Sigmoid colon (tissue), 7 donors: Measurements from ENCODE around the gene USP22. TPM values are rescaled to one million over a fixed set of nuclear protein-coding genes. Genes with fewer than 3 reads are reported as not detected.
"Not testable (repeated sequence)": the region's sequence is repeated elsewhere in the genome, so short reads cannot be mapped to it uniquely, and the experiment has no call there.

Experiments
- DNase-seq: peaks from one replicate; pipeline ENCODE4 v3.0.0-alpha.2; 2019
- H3K27ac ChIP-seq, 4 donors: fragments of 200-600 bp; sonication (generic); one replicate each; pipeline ENCODE4 v1.5.1; 2016 to 2019; ENCODE audit warnings: mild to moderate bottlenecking in 1 of 4
- H3K27me3 ChIP-seq, 3 donors: fragments of 200-600 bp; sonication (generic); one replicate each; pipeline ENCODE4 v1.5.1; 2019; ENCODE audit warnings: mild to moderate bottlenecking in 1 of 3
- H3K36me3 ChIP-seq, 4 donors: fragments of 200-600 bp; sonication (generic); one replicate each; pipeline ENCODE4 v1.5.1; 2016 to 2019
- H3K4me1 ChIP-seq, 4 donors: fragments of 200-600 bp; sonication (generic); one replicate each; pipeline ENCODE4 v1.5.1; 2017 to 2019
- H3K4me3 ChIP-seq, 4 donors: fragments of 200-600 bp; sonication (generic); one replicate each; pipeline ENCODE4 v1.5.1; 2017 to 2019; ENCODE audit warnings: mild to moderate bottlenecking in 2 of 4, moderate library complexity in 1 of 4
- H3K9me3 ChIP-seq, 4 donors: fragments of 200-600 bp in 3 of 4; sonication (generic) in 3 of 4; one replicate each; pipeline versions ENCODE4 v1.5.1 to v1.6.1; 2013 to 2019
- CTCF ChIP-seq, 4 experiments: fragments of 450-650 bp in 3 of 4; fragments of 200-600 bp in 1 of 4; IDR thresholded peaks; one replicate each; pipeline ENCODE4 v1.5.1; 2016 to 2019; ENCODE audit warnings: antibody characterized with exemption in 4 of 4, mild to moderate bottlenecking in 3 of 4, moderate library complexity in 2 of 4
- EP300 ChIP-seq, 4 donors: sonication (generic); formaldehyde crosslinking; IDR thresholded peaks; one replicate each; pipeline ENCODE4 v1.6.1; 2017; ENCODE audit warnings: antibody characterized with exemption in 4 of 4
- POLR2A ChIP-seq, 2 donors: fragments of 450-650 bp; IDR thresholded peaks; one replicate each; pipeline ENCODE4 v1.6.1; 2016; ENCODE audit warnings: antibody characterized with exemption in 2 of 2, mild to moderate bottlenecking in 2 of 2, moderate library complexity in 2 of 2
- POLR2AphosphoS5 ChIP-seq, 4 donors: sonication (generic); formaldehyde crosslinking; IDR thresholded peaks; one replicate each; pipeline ENCODE4 v1.6.1; 2017; ENCODE audit warnings: antibody characterized with exemption in 4 of 4
- WGBS, 2 donors: extraction: QIAGEN DNeasy Blood & Tissue Kit; methylation state at CpG; one replicate each; pipeline ENCODE4 v1.1.7; 2013; 5-methylcytosine and 5-hydroxymethylcytosine counted together
- intact Hi-C: fragments of 100-400 bp; cut with DNase I; formaldehyde crosslinking; loops from one replicate; pipeline ENCODE4 v1.15.1; 2023
- polyA plus RNA-seq, 3 donors: library from polyadenylated mRNA; stranded (reverse); fragments of 200-250 nt; gene quantifications; one replicate each; pipeline ENCODE4 v1.2.3, GENCODE V29; 2013
- total RNA-seq, 4 donors: library from RNA; depleted of rRNA; stranded (reverse); fragments of >200 nt; gene quantifications; one replicate each; pipeline ENCODE4 v1.1.0, GENCODE V29; 2016
- donor health status: healthy with polysubstance abuse.
- donor health status: Bipolar disorder and iron deficiency.
- donor health status: healthy.

Gene USP22
- total and polyA plus RNA-seq, 7 donors: 25.2 to 84.2 (median 71.2) TPM

GRCh38 chr17:21061971-21062526, 19.2 kb upstream of the USP22 start:
- Histone ChIP-seq H3K27me3 (no peaks in the 10 kb centered on the region), H3K27ac (no peak overlapping the region), H3K4me1 (no peaks in the 10 kb centered on the region), H3K9me3 (no peaks in the 10 kb centered on the region), H3K4me3 (no peak overlapping the region), H3K36me3 (no peaks in the 10 kb centered on the region)
- 63 to 67% methylated on average over 7 of the region's 7 CpGs for WGBS, 2 donors
- no peak for TF ChIP-seq POLR2A (IDR thresholded peaks at IDR 0.05)
- no peak for TF ChIP-seq EP300 (IDR thresholded peaks at IDR 0.05)
- no peak for TF ChIP-seq CTCF (IDR thresholded peaks at IDR 0.05)
- no peak for TF ChIP-seq POLR2AphosphoS5 (IDR thresholded peaks at IDR 0.05)
- intact Hi-C loops: no loop called here
- no peak for DNase-seq

GRCh38 chr17:21061158-21061835, 18.5 kb upstream of the USP22 start:
- DNase-seq: no peak
- Histone ChIP-seq H3K27ac (no peak overlapping the region), H3K9me3 (no peaks in the 10 kb centered on the region), H3K4me1 (no peaks in the 10 kb centered on the region), H3K36me3 (no peaks in the 10 kb centered on the region), H3K27me3 (no peaks in the 10 kb centered on the region), H3K4me3 (no peak overlapping the region)
- TF ChIP-seq CTCF (IDR thresholded peaks at IDR 0.05): no peak
- TF ChIP-seq POLR2A (IDR thresholded peaks at IDR 0.05): no peak
- TF ChIP-seq EP300 (IDR thresholded peaks at IDR 0.05): no peak
- no peak for TF ChIP-seq POLR2AphosphoS5 (IDR thresholded peaks at IDR 0.05)
- WGBS, 2 donors: 87 to 89% methylated on average over 13 of the region's 13 CpGs
- intact Hi-C loops: no loop called here

GRCh38 chr17:21059761-21060160, 16.9 kb upstream of the USP22 start:
- DNase-seq: no peak
- Histone ChIP-seq H3K36me3 (no peaks in the 10 kb centered on the region), H3K27ac (no peak overlapping the region), H3K4me3 (no peak overlapping the region), H3K27me3 (no peaks in the 10 kb centered on the region), H3K9me3 (no peaks in the 10 kb centered on the region), H3K4me1 (no peaks in the 10 kb centered on the region)
- 88 to 92% methylated on average over 7 of the region's 7 CpGs for WGBS, 2 donors
- intact Hi-C loops: no loop called here
- TF ChIP-seq CTCF (IDR thresholded peaks at IDR 0.05): no peak
- no peak for TF ChIP-seq POLR2A (IDR thresholded peaks at IDR 0.05)
- TF ChIP-seq EP300 (IDR thresholded peaks at IDR 0.05): no peak
- TF ChIP-seq POLR2AphosphoS5 (IDR thresholded peaks at IDR 0.05): no peak

GRCh38 chr17:21058098-21058893, 15.5 kb upstream of the USP22 start:
- H3K27me3 ChIP-seq: no peaks in the 10 kb centered on the region
- H3K4me3 ChIP-seq: no peak overlapping the region
- TF ChIP-seq CTCF (IDR thresholded peaks at IDR 0.05) (no peak), POLR2A (IDR thresholded peaks at IDR 0.05) (no peak), POLR2AphosphoS5 (IDR thresholded peaks at IDR 0.05) (no peak)
- DNase-seq: no peak
- H3K9me3 ChIP-seq: no peaks in the 10 kb centered on the region
- no peak overlapping the region for H3K27ac ChIP-seq
- WGBS, 2 donors: 85 to 87% methylated on average over 5 of the region's 5 CpGs
- H3K36me3 ChIP-seq: no peaks in the 10 kb centered on the region
- intact Hi-C loops: no loop called here
- no peaks in the 10 kb centered on the region for H3K4me1 ChIP-seq

GRCh38 chr17:21053056-21053455, 10.2 kb upstream of the USP22 start:
- H3K36me3 ChIP-seq, H3K27ac ChIP-seq, H3K4me3 ChIP-seq, H3K4me1 ChIP-seq, H3K27me3 ChIP-seq, H3K9me3 ChIP-seq, intact Hi-C loops, DNase-seq: not testable (repeated sequence)
- WGBS, 2 donors: 86 to 95% methylated on average over 8 of the region's 8 CpGs
